Neuronal stem cell (in vitro differentiated cells): ENCODE results near the gene SMG9. TPM values are rescaled to one million over a fixed set of nuclear protein-coding genes. Genes with fewer than 3 reads are reported as not detected.

Source experiments
- DNase-seq: peaks from one replicate; pipeline ENCODE4 v3.0.0-alpha.2; 2013; ENCODE audit warnings: low spot score
- H2AFZ ChIP-seq: one replicate; pipeline ENCODE4 v1.6.1; 2013; ENCODE audit warnings: mild to moderate bottlenecking, low read length, inconsistent platforms
- H2AK5ac ChIP-seq: 2 replicates; pipeline ENCODE4 v1.6.1; 2013; ENCODE audit warnings: low read depth, mild to moderate bottlenecking, inconsistent platforms, low read length, moderate library complexity, mixed read lengths
- H2BK120ac ChIP-seq: 2 replicates; pipeline ENCODE4 v1.6.1; 2013; ENCODE audit warnings: low read depth, mild to moderate bottlenecking, inconsistent platforms, low read length, moderate library complexity, mixed read lengths
- H2BK12ac ChIP-seq: one replicate; pipeline ENCODE4 v1.6.1; 2013; ENCODE audit warnings: low read length, inconsistent platforms
- H2BK15ac ChIP-seq: 2 replicates; pipeline ENCODE4 v1.6.1; 2013; ENCODE audit warnings: mild to moderate bottlenecking, low read length, inconsistent platforms, mixed read lengths
- H2BK5ac ChIP-seq: one replicate; pipeline ENCODE4 v1.6.1; 2013; ENCODE audit warnings: inconsistent platforms, mild to moderate bottlenecking, low read length, moderate library complexity
- H3K14ac ChIP-seq: one replicate; pipeline ENCODE4 v1.6.1; 2013; ENCODE audit warnings: low read length, inconsistent platforms
- H3K18ac ChIP-seq: 2 replicates; pipeline ENCODE4 v1.6.1; 2013; ENCODE audit warnings: low read length, inconsistent platforms
- H3K23ac ChIP-seq: 2 replicates; pipeline ENCODE4 v1.6.1; 2013; ENCODE audit warnings: low read depth, mild to moderate bottlenecking, mixed read lengths, low read length, inconsistent platforms; ENCODE audit not compliant: poor library complexity
- H3K27ac ChIP-seq: replicated peaks from 3 replicates; pipeline ENCODE4 v1.5.1; 2013; ENCODE audit warnings: low read length, inconsistent platforms
- H3K27me3 ChIP-seq, 3 experiments: 2 replicates each; pipeline ENCODE4 v1.6.1; 2013; ENCODE audit warnings: low read length in 3 of 3, mild to moderate bottlenecking in 2 of 3, inconsistent platforms in 1 of 3, low read depth in 1 of 3, mixed read lengths in 1 of 3, moderate library complexity in 1 of 3; ENCODE audit not compliant: control insufficient read depth in 3 of 3, insufficient read depth in 3 of 3
- H3K36me3 ChIP-seq, 2 donors: replicated peaks in 1 of 2; 2 replicates each; pipeline ENCODE4 v1.6.1; 2013; ENCODE audit warnings: low read length in 2 of 2; ENCODE audit not compliant: control insufficient read depth in 2 of 2, insufficient read depth in 2 of 2
- H3K4ac ChIP-seq: 2 replicates; pipeline ENCODE4 v1.6.1; 2013; ENCODE audit warnings: inconsistent platforms, mild to moderate bottlenecking, low read length, moderate library complexity
- H3K4me1 ChIP-seq, 2 donors: 1 replicate in 1 of 2; 2 replicates in 1 of 2; pipeline ENCODE4 v1.6.1; 2013; ENCODE audit warnings: low read length in 2 of 2, low read depth in 1 of 2; ENCODE audit not compliant: control insufficient read depth in 2 of 2, insufficient read depth in 1 of 2
- H3K4me2 ChIP-seq: one replicate; pipeline ENCODE4 v1.6.1; 2013; ENCODE audit warnings: mild to moderate bottlenecking, low read length, inconsistent platforms; ENCODE audit not compliant: insufficient read depth, poor library complexity, severe bottlenecking
- H3K4me3 ChIP-seq, 2 donors: 2 replicates each; pipeline ENCODE4 v1.5.1; 2013; ENCODE audit warnings: low read length in 2 of 2, mild to moderate bottlenecking in 2 of 2, inconsistent platforms in 1 of 2, moderate library complexity in 1 of 2
- H3K79me1 ChIP-seq: one replicate; pipeline ENCODE4 v1.6.1; 2013; ENCODE audit warnings: low read depth, mild to moderate bottlenecking, inconsistent platforms, low read length, moderate library complexity
- H3K9ac ChIP-seq: one replicate; pipeline ENCODE4 v1.6.1; 2013; ENCODE audit warnings: mild to moderate bottlenecking, low read depth, low read length, inconsistent platforms; ENCODE audit not compliant: poor library complexity
- H3K9me3 ChIP-seq, 2 donors: replicated peaks in 1 of 2; 2 replicates each; pipeline versions ENCODE3 to v1.6.1; 2013; ENCODE audit warnings: low read length in 2 of 2, mild to moderate bottlenecking in 2 of 2, inconsistent platforms in 1 of 2, low read depth in 1 of 2, mixed read lengths in 1 of 2, moderate library complexity in 1 of 2; ENCODE audit not compliant: control insufficient read depth in 2 of 2, insufficient read depth in 1 of 2
- H4K8ac ChIP-seq: one replicate; pipeline ENCODE4 v1.6.1; 2013; ENCODE audit warnings: low read depth, mild to moderate bottlenecking, inconsistent platforms, low read length, moderate library complexity
- H4K91ac ChIP-seq: one replicate; pipeline ENCODE4 v1.6.1; 2013; ENCODE audit warnings: low read length, low read depth, mild to moderate bottlenecking, inconsistent platforms; ENCODE audit not compliant: poor library complexity
- WGBS, 2 donors: extraction: QIAGEN DNeasy Blood & Tissue Kit; methylation state at CpG; one replicate each; pipeline ENCODE4 v1.1.7; 2013; ENCODE audit warnings: missing lambda C conversion rate in 2 of 2, mixed read lengths in 1 of 2; ENCODE audit not compliant: insufficient read length in 2 of 2, insufficient replicate concordance in 1 of 2; ENCODE audit errors: extremely low coverage in 2 of 2; 5-methylcytosine and 5-hydroxymethylcytosine counted together
- polyA plus RNA-seq, 2 experiments: library from polyadenylated mRNA; stranded (reverse); fragments of 200-250 nt; gene quantifications; one replicate each; pipeline ENCODE4 v1.2.3, GENCODE V29; 2013

The SMG9 gene
- 21.9 TPM for polyA plus RNA-seq (2013, experiment 1 of 2)
- polyA plus RNA-seq (2013, experiment 2 of 2), result 20.9 TPM

DNA sequence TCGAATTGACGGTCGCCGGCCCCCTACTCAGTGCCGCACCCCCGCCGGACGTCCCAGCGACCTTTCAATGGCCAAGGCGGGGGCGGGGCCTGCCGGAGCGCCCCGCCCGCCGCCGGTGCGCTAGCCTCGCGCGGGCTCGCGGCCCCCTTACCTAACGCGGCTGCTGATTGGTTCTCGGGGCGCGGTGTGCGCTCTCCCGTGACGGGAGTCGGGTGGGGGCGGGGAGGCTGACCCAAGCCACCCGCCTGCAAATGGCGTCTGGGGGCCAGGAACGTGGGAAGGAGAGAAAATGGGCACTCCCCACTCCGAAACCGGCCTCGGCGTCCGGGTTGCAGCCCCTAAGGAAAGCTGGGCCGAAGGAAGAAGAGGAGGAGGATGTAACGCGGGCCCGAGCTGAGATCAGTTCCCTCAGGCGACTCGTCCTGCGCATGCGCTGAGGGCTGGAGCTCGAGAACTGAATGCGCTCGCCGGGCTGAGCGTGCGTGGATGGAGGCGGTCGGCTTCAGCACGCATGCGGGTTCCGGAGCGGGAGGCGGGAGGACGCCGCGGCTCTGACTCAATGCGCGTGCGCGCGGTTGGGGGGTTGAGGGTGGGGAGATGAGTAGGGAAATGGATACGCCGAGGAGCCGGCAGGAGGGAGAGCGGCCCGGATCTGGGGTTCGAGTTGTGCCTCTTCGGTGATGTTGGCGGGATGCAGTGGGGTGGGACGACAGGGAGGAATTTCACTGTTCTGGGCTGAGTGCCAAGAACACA lies at the start of gene SMG9:
Gene SMG9, minus strand, starts transcription at position 460 of the 753 bp plus-strand sequence. CDS start 4,221 bp downstream, outside the sequence.
- H3K4me1 ChIP-seq, result peaks cover 0 to 6% of the 10 kb centered on the region in 2 donors
- H4K91ac ChIP-seq, result peak within 1 kb of the TSS; percentile 93
- DNase-seq, result peak; percentile 99

DNA sequence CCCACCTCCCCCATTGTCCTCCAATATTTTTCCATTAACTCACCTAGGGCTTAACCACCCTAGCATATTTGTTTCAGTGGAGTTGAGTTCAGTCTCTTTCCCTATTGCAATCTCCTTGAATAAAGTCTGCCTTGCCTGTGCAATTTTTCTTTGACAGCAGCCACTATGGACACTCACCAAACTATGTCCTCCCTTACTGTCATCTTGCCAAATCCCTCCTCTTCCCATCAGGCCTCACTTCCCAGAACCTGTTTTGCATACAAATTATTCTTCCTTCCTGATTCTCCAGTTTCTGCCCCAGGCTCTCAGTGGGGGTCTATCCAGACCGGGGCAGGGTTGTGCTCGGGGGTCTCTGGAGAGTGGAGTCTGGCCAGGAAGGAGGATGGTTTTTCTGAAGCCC lies 49.7 kb upstream of the SMG9 start:
- no peaks in the 10 kb centered on the region for H3K36me3 ChIP-seq
- no CpG with 5 or more reads among the region's 2 CpGs for WGBS, 2 donors
- no peak overlapping the region for H3K23ac ChIP-seq

More for the DNA sequence above, at the start of gene SMG9:
- Histone ChIP-seq H2AK5ac (peak within 1 kb of the TSS; percentile 93), H2BK12ac (peak within 1 kb of the TSS; percentile 93), H3K4me2 (peak within 1 kb of the TSS; percentile 92), H3K27me3 (no peaks in the 10 kb centered on the region), H2AFZ (peak within 1 kb of the TSS; percentile 99), H3K36me3 (peaks cover 11 to 36% of the 10 kb centered on the region in 2 donors), H3K27ac (peak within 1 kb of the TSS; percentile 99), H3K18ac (peak within 1 kb of the TSS; percentile 100), H4K8ac (peak within 1 kb of the TSS; percentile 90), H3K79me1 (peaks cover 3% of the 10 kb centered on the region), H3K4ac (no peak within 1 kb of the TSS), H3K23ac (peak within 1 kb of the TSS; percentile 95), H3K14ac (peak within 1 kb of the TSS; percentile 59), H3K9ac (peak within 1 kb of the TSS; percentile 94), H3K9me3 (no peaks in the 10 kb centered on the region), H2BK15ac (peak within 1 kb of the TSS; percentile 98), H2BK5ac (peak within 1 kb of the TSS; percentile 77), H3K4me3 (peak within 1 kb of the TSS; percentile 86 to 94), H2BK120ac (no peak within 1 kb of the TSS)
- no CpG with 5 or more reads among the region's 79 CpGs for WGBS, 2 donors

GRCh38 chr19:43802216-43802951 lies 47.6 kb upstream of the SMG9 start, which contains the start of gene LYPD5:
LYPD5 (minus strand) TSS chr19:43802447; CDS start chr19:43802380, 67 bp downstream.
- no peak within 1 kb of the TSS for H3K23ac ChIP-seq
- H3K9ac ChIP-seq, result no peak within 1 kb of the TSS
- H3K4me3 ChIP-seq, result no peak within 1 kb of the TSS
- H2AK5ac ChIP-seq, result no peak within 1 kb of the TSS
- no peak within 1 kb of the TSS for H2BK12ac ChIP-seq
- no peaks in the 10 kb centered on the region for H3K79me1 ChIP-seq
- H3K18ac ChIP-seq, result no peak within 1 kb of the TSS
- no peak within 1 kb of the TSS for H3K14ac ChIP-seq
- no peak within 1 kb of the TSS for H2BK5ac ChIP-seq
- H3K27me3 ChIP-seq, result peaks cover 2 to 36% (median 27%) of the 10 kb centered on the region in 3 experiments
- no peak within 1 kb of the TSS for H2AFZ ChIP-seq
- H2BK120ac ChIP-seq, result no peak within 1 kb of the TSS
- H3K9me3 ChIP-seq, result peaks cover 0 to 4% of the 10 kb centered on the region in 2 donors
- no peak within 1 kb of the TSS for H3K4me2 ChIP-seq
- DNase-seq, result no peak
- WGBS, 2 donors, result no CpG with 5 or more reads among the region's 12 CpGs
- no peak within 1 kb of the TSS for H3K27ac ChIP-seq
- H4K91ac ChIP-seq, result no peak within 1 kb of the TSS
- no peak within 1 kb of the TSS for H4K8ac ChIP-seq
- no peak within 1 kb of the TSS for H2BK15ac ChIP-seq
- H3K4me1 ChIP-seq, result peaks cover 5% of the 10 kb centered on the region in 2 donors
- H3K36me3 ChIP-seq, result no peaks in the 10 kb centered on the region
- no peak within 1 kb of the TSS for H3K4ac ChIP-seq

More for the DNA sequence above, 49.7 kb upstream of the SMG9 start:
- Histone ChIP-seq H3K4ac (no peak overlapping the region), H4K8ac (no peak overlapping the region), H2BK5ac (no peak overlapping the region), H2AFZ (peak overlapping the region; percentile 50), H3K27ac (no peak overlapping the region), H3K27me3 (peaks cover 0 to 16% (median 6%) of the 10 kb centered on the region in 3 experiments), H3K9me3 (no peaks in the 10 kb centered on the region), H3K4me3 (no peak overlapping the region), H3K79me1 (no peaks in the 10 kb centered on the region), H3K14ac (no peak overlapping the region), H3K4me1 (no peaks in the 10 kb centered on the region), H3K18ac (no peak overlapping the region), H2BK120ac (no peak overlapping the region), H2AK5ac (no peak overlapping the region), H2BK12ac (no peak overlapping the region), H2BK15ac (no peak overlapping the region), H3K9ac (no peak overlapping the region), H4K91ac (no peak overlapping the region), H3K4me2 (no peak overlapping the region)
- DNase-seq, result no peak
